ENCODE results near the gene CCDC141.

Gene CCDC141

DNA sequence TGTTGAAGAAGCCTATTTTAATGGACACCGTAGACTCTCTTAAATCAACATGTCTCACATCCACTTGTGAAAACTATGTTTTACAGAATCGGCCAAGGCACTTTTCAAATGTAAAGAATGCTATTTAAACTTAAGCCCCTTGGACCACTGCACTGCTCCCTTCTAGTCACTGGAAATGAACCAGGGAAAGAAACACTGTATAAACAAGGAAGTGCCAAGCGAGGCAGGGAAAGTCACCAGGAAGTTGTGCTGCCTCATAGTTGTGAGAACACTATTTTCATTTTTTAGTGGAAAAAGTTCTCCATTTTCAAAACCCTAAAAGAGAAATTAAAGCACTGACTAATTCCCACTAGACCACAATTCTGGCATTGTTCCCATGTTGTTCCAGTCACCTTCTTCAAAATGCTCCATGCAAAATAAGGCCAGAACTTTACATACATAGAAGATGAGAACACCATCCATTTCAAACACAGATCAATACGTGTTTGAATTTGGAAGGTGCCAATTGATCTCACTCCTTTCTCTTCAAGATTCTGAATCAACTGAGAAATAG, 13.5 kb downstream of the CCDC141 start:
- Histone ChIP-seq H3K27ac (replicated peaks) (no peak overlapping the region), H3K4me3 (replicated peaks; ENCODE audit: insufficient read depth, low read length) (no peak overlapping the region), H3K27me3 (ENCODE audit: insufficient read depth, poor library complexity, severe bottlenecking) (no peaks in the 10 kb centered on the region)
- DNase-seq (ENCODE audit: low read depth in 1 of 2, low spot score in 1 of 2), result no peak
- no peak for TF ChIP-seq POLR2AphosphoS5 (IDR thresholded peaks at IDR 0.05; ENCODE audit: low read depth)
- no peak for TF ChIP-seq REST (IDR thresholded peaks at IDR 0.05; ENCODE audit: insufficient replicate concordance, low read depth)
- no peak for TF ChIP-seq CTCF (IDR thresholded peaks at IDR 0.05; ENCODE audit: insufficient read depth, low read length)
- TF ChIP-seq SPI1 (IDR thresholded peaks at IDR 0.05; ENCODE audit: borderline replicate concordance, low read depth), result no peak; the same call in 1 of the 2 replicates
- TF ChIP-seq GABPA (IDR thresholded peaks at IDR 0.05; ENCODE audit: low read depth), result no peak

DNA sequence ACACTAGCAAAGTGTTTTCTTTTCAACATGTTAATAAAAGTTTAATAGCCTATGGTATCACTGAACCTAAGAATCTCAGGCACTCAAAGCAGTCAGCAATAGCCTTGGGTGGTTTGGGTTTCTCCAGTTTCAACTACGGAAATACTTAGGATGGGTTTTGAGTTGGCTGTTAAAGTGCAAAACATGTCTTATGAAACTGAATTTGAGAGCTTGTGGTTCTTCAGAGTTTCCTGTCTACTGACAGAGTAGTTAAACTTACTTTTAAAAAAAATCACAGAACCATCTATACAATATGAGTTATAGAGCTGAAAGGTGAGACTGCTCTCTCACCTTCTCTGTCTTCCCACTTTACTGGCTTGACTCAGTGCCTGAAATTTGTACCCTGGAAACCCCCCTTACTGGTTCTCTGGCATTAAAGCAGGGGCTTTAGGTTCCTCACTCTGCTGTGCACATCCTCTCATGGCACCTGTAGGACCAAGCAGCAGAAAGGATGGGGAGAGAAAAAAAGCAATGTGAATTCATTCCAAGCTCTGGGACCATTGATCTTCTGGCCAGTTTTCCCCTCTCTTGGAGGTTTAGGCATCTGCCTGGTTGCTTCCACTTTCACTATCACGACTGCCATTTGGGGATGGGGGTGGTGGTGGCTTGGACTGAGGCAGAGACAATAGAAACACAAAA, 18.1 kb downstream of the CCDC141 start:
- no peak overlapping the region for H3K4me3 ChIP-seq (replicated peaks; ENCODE audit: insufficient read depth, low read length)
- TF ChIP-seq GABPA (IDR thresholded peaks at IDR 0.05; ENCODE audit: low read depth), result no peak
- TF ChIP-seq POLR2AphosphoS5 (IDR thresholded peaks at IDR 0.05; ENCODE audit: low read depth), result no peak
- TF ChIP-seq CTCF (IDR thresholded peaks at IDR 0.05; ENCODE audit: insufficient read depth, low read length), result no peak
- no peak for TF ChIP-seq REST (IDR thresholded peaks at IDR 0.05; ENCODE audit: insufficient replicate concordance, low read depth)
- TF ChIP-seq SPI1 (IDR thresholded peaks at IDR 0.05; ENCODE audit: borderline replicate concordance, low read depth), result no peak

DNA sequence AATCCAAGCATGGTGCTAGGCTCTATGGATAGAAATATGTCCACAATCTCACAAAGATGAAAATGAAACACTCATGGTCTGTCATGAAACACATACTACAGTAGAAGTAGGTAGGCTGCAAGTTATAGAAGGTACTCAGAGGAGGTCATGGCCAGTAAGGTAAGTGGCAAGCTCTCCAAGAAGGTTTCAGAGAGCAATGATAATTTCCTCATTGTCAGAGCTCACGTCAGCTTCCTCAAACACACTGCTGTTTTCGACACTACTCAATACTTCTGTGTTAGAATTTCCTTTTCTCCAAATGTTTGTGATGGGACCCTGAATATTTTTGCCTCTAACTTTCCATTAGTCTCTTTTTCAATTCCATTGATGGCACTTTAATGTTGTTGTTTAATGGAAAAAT, 25.5 kb downstream of the CCDC141 start:
- no peak overlapping the region for H3K4me3 ChIP-seq (replicated peaks; ENCODE audit: insufficient read depth, low read length)
- H3K27me3 ChIP-seq (ENCODE audit: insufficient read depth, poor library complexity, severe bottlenecking), result no peaks in the 10 kb centered on the region
- peak in 1 of 2 experiments; percentile 13 for DNase-seq (ENCODE audit: low read depth in 1 of 2, low spot score in 1 of 2)
- TF ChIP-seq REST (IDR thresholded peaks at IDR 0.05; ENCODE audit: insufficient replicate concordance, low read depth) (no peak), CTCF (IDR thresholded peaks at IDR 0.05; ENCODE audit: insufficient read depth, low read length) (no peak), POLR2AphosphoS5 (IDR thresholded peaks at IDR 0.05; ENCODE audit: low read depth) (no peak)
- H3K27ac ChIP-seq (replicated peaks), result peak overlapping the region; percentile 1; the same call in 1 of the 2 replicates

More for the DNA sequence above, 18.1 kb downstream of the CCDC141 start:
- no peak overlapping the region for H3K27ac ChIP-seq (replicated peaks)
- no peak for DNase-seq (ENCODE audit: low read depth in 1 of 2, low spot score in 1 of 2)
- no peaks in the 10 kb centered on the region for H3K27me3 ChIP-seq (ENCODE audit: insufficient read depth, poor library complexity, severe bottlenecking)
